ENCODE measurements around the gene PRRG4.
A peak's percentile ranks its signal among the peaks of the same experiment; 100 is the strongest.
"Not testable (repeated sequence)": the region's sequence is repeated elsewhere in the genome, so short reads cannot be mapped to it uniquely, and the experiment has no call there.

PRRG4 gene

DNA sequence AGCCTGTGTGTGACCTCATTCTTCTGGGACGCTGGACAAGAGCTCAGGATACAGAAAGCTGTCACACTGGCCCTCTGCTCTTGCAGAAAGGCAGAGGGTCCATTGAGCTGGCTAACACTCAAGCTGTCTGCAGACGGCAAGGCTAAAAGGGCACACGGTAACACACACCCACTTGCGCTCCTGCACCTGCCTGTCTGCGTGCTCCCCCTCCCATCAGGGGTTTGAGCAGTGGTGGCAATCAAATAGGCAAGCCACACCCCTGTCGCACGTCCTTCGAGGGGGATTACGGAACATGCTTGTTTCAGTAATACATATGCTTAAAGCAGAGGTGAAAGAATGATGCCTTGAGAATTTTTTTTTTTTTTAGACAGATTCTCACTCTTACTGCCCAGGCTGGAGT lies 55.8 kb downstream of the PRRG4 start:
- DNase-seq (ENCODE audit: low read depth in 2 of 2) = no peak

DNA sequence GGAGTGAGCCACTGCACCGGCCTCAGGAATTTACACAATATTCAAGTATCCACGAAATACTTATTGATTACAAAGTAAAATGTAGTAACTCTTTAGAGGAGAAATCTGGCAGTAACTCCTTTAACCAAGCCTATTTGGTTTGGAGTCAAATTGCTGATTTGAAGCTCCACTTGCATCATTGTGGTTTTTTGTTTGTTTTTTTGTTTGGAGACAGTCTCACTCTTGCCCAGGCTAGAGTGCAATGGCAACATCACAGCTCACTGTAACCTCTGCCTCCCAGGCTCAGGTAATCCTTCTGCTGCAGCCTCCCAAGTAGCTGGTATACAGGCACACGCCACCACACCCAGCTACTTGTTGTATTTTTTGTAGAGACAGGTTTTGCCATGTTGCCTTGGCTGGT lies 56.5 kb downstream of the PRRG4 start:
- no peak for DNase-seq (ENCODE audit: low read depth in 2 of 2)

DNA sequence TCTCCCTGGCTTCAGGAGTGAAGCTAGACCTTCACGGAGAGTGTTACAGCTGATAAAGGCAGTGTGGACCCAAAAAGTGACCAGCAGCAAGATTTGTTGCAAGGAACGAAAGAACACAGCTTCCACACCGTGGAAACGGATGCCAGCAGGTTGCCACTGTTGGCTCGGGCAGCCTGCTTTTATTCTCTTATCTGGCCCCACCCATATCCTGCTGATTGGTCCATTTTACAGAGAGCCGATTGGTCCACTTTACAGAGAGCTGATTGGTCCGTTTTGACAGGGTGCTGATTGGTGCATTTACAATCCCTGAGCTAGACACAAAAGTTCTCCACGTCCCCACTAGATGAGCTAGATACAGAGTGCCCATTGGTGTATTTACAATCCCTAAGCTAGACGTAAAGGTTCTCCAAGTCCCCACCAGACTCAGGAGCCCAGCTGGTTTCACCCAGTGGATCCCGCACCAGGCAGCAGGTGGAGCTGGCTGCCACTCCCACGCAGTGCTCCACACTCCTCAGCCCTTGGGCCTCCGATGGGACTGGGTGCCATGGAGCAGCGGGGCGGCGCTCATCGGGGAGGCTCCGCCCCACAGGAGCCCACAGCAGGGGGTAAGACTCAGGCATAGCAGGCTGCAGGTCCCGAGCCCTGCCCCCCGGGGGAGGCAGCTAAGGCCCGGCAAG lies 58.1 kb downstream of the PRRG4 start:
- not testable (repeated sequence) for DNase-seq (ENCODE audit: low read depth in 2 of 2)

DNA sequence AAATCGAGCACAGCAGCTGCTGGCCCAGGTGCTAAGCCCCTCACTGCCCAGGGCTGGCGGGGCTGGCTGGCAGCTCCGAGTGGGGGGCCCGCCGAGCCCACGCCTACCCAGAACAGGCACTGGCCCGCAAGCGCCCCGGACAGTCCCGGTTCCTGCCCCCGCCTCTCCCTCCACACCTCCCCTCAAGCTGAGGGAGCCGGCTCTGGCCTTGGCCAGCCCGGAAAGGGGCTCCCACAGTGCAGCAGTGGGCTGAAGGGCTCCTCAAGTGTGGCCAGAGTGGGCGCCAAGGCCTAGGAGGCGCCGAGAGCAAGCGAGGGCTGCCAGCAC lies 58.6 kb downstream of the PRRG4 start:
- DNase-seq (ENCODE audit: low read depth in 2 of 2) = not testable (repeated sequence)

DNA sequence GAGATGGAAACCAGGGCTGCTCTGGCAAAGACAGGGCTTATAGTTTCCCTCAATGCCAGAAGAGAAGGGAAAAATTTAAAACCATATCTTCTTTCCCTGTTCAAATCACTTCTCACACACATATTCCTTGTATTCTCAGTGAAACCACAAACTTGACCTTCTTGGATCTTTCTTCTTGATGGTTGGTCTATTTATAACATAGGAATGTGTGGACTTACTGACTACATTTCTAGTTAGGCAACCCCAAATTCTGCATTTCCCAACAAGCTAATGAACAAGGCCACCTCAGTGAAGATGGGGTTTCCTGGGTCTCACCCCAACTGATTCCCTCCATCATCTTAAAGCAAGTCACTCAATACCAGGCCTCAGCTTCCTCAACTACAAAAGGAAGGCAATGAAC lies 59.1 kb downstream of the PRRG4 start:
- DNase-seq (ENCODE audit: low read depth in 2 of 2) = no peak

DNA sequence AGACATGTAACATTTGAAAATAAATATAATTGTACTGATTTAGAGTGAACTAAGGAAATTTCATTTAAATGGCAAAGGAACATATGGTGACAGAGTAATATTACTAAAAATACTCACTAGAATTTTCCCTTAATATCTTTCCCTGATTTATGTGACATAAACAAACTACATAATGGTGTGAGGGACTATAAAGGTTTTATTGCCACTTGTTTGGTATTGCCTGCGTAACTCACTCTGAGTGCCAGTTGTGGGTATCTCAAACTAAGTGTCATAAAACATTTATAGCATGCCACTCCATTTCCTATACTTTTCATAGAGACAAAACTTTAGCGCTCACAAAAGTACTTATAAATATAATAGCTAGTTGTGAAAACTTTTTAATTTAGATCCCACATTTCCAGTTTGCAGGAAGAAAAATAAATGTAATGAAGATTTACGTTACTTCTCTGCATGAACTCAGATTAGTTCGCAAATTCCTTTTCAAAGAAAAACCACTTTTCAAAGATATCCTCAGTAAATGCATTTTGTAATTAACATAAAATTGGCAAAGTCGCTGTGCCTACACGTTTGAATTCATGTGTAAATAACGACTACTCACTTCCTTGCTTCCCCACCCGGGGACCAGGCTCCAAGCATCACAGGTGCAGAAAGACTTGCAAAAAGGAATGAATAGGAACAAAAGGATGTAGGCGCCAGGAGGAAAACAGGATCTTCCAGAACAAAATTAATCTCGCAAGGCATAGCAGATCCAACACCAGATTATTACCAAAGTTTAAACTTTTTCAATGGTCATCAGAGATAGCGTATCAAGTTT lies 61.3 kb downstream of the PRRG4 start:
- no peak for DNase-seq (ENCODE audit: low read depth in 2 of 2)

DNA sequence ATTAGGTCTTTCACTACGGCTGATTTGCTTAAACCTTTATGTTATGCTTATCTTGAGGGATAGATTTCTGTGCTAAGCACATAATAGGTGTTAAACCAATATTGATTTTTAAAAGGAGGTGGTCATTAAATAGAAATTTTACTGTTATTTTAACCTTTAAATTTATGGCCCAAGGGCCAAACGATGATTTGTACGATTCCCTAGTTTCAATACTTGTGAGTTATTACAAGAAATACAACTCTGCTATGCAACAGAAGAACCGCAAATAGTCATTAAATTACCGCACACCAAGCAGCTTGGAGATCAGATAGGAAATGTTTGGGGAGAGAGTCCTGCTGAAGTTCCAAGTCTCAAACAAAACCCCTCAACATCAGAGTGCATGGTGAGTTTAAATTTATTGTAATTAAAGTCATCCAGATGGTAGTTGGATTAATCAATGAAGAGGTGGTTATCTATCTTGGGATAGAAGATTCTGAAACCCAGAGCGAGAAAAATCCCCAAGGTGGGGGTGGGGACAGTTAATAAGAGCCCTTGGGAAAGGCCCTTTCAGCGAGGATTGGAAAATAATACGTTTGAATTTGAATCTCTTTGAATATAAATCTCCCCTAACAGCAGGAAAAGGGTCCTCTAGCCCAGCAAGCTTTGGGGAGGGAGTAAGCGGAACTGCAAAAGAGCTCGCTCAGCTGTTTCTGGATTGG lies 62.1 kb downstream of the PRRG4 start:
- DNase-seq (ENCODE audit: low read depth in 2 of 2) = no peak

DNA sequence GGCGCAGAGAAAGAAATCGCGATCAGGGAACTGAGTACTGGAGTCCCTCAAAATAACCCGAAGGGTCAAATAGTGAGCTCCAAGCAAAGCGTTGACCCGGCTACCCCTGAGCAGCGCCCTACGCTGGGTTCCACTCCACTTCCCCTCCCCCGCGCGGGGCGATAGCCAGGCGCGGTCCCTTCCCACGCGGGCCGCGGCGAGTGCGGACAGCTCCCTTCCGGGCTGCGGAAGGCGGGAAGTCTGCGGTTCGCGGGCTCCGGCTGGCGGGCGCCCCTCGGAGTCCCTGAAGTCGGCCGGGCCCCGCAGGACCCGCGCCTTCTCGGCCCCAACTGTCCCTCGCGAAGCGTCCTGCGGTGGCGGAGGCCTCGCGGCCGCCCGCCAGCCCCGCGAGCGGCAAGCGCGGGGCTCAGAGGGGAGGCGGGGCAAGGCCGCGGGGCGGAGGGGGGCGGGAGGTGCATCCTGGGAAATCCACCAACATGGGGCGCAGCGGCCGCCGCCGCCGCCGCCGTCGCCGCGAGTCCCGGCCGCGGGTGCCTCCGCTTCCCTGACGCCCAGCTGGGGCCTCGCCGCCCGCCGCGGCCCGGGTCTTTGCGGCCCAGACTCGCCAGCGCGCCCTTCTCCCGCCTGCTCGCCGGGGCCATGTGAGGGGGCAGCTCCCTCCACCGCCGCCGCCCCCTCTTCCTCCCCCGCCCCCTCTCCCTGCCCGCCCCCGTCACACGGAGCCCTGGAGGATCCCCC lies 62.8 kb downstream of the PRRG4 start, which contains the start of gene QSER1:
TSS of gene QSER1 (plus strand) at position 457 of the 738 bp plus-strand sequence. CDS start 315 bp downstream, outside the sequence.
- peak; percentile 37 to 56 for DNase-seq (ENCODE audit: low read depth in 2 of 2)

DNA sequence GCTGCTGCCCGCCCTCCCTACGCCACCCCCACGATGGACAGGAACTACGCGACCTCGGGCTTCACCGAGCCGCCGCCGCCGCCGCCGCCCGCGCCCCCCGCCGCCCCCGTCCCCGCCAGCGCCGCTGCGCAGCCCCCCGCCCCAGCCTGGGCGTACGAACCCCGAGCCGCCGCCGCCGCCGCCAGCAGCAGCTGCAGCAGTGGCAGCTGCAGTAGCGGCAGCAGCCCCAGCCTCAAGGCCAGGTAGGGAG lies 63.3 kb downstream of the PRRG4 start:
- DNase-seq (ENCODE audit: low read depth in 2 of 2) = no peak

DNA sequence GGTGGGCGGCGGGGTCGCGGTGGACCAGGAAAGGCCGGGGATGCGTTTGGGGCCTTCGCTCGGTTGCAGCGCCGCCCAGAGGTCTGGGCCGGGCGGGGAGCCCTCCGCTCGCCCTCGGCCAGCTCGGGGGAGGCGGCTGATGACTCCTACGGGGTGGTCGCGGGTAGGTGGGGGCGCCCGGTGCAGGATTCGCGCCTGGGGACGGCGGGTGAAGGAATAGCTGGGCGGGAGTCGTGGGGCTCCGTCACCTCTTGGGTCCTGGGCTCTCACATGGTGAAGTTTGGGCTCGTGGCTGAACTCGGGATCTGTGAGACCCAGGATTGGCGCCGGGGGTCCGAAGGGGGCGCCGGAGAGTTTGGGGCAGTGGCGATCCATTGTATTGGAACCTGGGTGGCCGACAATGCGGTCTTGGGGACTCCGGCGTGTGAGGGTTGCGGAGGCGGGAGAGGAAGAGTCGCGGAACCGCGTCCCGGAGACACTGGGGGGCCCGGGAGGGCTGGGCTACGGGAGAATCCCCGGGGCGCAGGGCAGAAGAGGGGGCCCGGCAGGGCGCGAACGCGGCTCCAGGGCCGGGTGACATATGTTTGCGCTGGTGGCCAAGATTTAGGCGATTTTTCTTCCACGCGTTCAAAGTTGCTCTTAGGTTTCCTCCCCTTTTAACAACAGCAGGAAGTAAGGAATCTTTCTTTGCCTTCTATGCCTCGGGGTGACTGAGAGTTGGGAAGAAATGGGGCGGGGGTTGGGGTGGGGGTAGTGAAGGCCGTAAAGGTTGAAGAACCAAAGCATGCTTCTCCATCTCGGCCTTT lies 63.8 kb downstream of the PRRG4 start:
- DNase-seq (ENCODE audit: low read depth in 2 of 2) = peak; percentile 1 to 21

DNA sequence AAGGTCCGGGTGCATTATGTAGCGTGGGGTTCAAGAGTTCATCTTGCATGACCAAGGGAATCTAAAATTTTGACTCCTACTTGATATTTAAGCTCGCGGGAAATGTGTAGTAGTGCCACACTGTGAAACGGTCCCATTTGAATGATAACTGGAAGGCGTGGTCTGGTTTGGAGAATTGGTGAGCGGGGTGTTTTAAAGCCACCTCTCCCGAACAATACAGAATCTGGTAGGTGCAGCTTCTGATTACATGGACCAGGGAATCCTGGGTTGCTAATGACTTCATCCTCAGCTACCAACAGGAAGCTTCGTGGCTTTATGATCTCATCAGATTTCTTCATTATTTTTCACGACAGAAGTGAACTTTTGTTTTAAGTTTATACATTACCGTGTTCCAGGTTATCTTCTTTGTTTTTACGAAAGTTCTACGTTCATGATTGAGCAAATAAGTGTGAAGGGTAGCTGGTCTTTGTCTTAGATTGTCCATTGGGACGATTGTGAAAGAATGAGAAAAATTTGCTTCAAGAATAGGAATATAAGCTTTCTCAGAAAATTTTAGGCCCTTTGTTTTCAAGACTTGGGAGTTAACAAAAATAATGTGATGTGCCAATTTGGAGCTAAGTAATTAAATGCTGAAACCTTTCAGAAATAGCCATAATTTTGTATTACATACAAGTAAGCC lies 64.6 kb downstream of the PRRG4 start:
- no peak for DNase-seq (ENCODE audit: low read depth in 2 of 2)

DNA sequence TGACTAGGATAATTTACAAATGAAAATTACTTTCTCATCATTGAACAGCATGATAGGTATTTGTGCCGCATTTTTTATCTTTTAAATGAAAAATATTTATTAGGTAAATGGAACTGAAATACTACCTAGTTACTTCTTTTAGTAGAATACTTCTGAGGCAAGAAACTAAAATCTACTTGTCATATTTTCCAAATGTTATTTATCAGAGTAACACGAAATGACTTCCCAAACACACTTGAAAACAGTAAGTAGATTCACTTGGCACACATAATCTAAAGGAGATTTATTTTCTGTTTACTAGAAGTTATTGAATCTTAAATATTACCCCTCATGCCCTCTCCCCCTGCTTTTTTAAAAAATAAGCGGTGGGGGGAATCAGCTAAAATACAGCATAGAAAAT lies 65.2 kb downstream of the PRRG4 start:
- DNase-seq (ENCODE audit: low read depth in 2 of 2) = no peak

DNA sequence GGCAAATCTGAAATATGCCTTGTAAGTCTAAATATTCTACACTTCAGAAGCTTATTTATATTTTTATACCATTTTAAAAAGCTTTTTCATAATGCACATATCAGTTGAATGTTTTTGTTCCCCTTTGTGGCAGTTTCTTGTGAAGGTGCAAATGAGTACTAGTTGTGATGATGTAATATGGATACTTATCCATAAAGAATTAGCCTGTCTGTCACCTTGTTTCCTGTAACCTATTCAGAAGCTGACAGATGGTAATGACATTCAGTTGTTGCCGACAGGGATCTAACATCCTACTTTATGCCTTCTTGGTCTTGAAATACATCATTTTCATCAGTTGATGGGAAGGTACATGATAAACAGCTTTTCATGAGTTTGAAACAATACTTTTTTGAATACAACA lies 65.7 kb downstream of the PRRG4 start:
- DNase-seq (ENCODE audit: low read depth in 2 of 2) = no peak

DNA sequence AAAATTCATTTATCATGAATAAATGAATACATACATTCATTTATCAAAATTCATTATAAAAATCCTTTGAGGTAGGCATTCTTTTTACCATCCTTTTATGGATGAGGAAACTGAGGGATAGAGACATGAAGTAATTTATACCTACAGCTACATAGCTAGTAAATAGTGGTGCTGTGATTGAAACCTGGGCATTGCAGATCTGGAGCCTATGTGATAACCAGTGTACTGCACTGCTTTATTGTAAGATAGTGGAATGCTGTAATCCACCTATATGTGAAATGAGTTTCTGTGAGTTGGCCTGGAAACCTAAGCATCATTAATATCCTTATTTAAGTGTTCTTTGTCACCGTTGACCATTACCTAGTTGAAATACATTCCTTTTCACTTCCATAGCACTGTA lies 67.4 kb downstream of the PRRG4 start:
- DNase-seq (ENCODE audit: low read depth in 2 of 2) = no peak

DNA sequence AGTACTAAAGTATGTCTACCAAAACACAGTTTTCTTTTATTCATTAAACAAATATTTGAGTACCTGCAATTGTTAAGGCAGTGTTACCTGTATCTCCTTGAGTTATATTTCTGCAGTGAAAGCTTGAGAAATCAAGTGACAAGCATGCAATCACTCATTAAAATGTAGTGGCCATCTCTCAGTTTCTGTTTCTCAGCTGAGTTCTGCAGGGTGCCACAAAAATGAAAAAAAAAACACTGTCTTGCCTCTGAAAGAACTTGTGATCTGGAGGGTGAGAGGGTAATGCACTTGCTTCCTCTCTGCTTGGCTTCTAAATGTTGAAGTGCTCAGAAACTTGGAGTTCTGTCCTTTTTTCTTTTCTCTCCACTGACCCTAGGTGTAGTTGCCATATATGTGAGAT lies 69.7 kb downstream of the PRRG4 start:
- no peak for DNase-seq (ENCODE audit: low read depth in 2 of 2)

DNA sequence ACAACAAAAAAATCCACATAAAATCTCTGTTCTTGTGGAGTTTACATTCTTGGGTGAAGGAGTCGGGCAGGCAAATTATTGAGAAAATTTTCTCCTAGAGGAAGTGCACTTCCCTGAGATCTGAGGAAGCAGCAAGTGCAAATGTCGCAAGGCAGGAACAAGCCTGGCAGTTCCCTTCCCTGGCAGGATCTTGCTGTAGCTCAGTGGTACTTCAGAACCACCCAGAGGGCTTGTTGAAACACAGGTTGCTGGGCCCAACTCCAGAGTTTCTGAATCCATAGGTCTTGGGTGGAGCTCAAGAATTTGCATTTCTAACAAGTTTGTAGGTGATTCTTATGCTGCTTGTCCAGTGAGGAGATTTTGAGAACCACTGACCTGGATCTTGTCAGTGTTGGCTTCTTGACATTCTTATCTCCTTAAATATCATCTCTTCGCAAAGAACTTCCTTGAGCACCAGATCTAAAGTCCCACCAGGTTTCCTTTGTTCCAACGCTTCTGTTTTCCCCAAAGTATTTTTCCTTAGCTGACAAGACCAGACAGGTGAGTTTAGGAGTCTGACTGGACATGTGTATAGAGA lies 72.5 kb downstream of the PRRG4 start:
- DNase-seq (ENCODE audit: low read depth in 2 of 2) = no peak

DNA sequence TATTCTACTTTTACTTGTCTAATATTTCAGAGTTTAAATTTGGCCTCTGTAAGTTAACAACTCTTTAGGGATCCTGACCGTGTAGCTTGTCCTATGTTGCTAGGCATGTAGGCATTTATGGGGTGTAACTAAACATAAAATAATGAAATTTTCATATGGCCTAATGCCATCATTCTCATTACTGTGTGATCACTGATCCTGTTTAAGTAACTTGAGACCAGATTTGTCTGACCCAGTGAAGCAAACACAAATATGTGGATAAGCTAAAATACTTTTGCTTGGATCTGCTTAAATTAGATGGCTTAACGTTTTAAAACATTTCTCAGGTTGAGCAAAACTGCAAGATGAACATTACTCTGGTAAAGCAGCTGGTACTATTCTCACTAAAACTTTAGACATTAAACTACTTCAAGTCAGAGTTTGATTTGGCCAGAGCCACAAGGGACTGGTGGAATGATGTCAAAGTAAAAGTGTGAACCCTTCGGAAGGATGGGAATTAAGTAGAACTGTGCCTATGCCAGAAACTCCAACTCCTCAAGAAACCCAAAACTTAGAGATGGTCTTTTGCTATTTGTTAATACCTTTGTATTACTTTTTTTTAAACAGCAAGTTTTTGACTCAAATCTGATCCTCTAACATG lies 75.4 kb downstream of the PRRG4 start:
- DNase-seq (ENCODE audit: low read depth in 2 of 2) = no peak

Data from stimulated activated CD8-positive, alpha-beta memory T cell treated with anti-CD3 and anti-CD28 coated beads, Interleukin-2, amount 100 ng/mL, for 1 hour (primary cell).